ENCODE results near the gene PPAN. TPM values are rescaled to one million over a fixed set of nuclear protein-coding genes. Genes with fewer than 3 reads are reported as not detected.
A peak's percentile ranks its signal among the peaks of the same experiment; 100 is the strongest.

Gene PPAN
- polyA plus RNA-seq, 3 donors = 7.2 to 26.2 (median 7.6) TPM

DNA sequence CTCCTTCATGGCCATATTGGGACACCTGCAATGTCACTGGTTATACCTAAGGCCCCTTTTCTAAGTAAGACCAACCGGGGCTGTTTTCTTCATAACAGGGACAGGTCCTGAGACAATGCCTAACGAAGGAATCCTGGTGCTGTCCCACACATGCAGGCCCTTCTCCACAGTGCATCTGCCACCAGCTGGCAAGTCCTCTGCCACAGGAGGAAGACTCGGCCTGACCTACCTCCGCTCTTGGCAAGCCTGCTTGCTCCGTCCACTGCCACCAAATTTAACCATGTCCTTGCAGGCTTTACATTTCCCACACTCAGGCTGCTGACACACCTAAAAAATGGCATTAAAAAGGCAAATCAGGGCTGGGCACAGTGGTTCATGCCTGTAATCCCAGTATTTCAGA lies 45.4 kb downstream of the PPAN start:
- intact Hi-C loops (cut with micrococcal nuclease) = no loop called here
- peaks cover 80 to 89% of the 10 kb centered on the region in 2 donors for H3K36me3 ChIP-seq (replicated peaks in 1 of 2; ENCODE audit: control insufficient read depth in 1 of 2, insufficient read depth in 2 of 2, low read length in 2 of 2)
- DNase-seq = no peak
- Mint-ChIP-seq H3K4me1 (no peaks in the 10 kb centered on the region), H3K27ac (peak overlapping the region in 4 of 7 donors; percentile 9 to 52 (median 42)), H3K27me3 (ENCODE audit: low read depth in 3 of 3) (no peaks in the 10 kb centered on the region), H3K9me3 (no peaks in the 10 kb centered on the region), H3K4me3 (no peak overlapping the region), H3K36me3 (peaks cover 78 to 99% of the 10 kb centered on the region in 2 donors)
- H3K9me3 ChIP-seq (replicated peaks in 1 of 2; ENCODE audit: control insufficient read depth in 1 of 2, insufficient read depth in 1 of 2, low read length in 2 of 2) = no peaks in the 10 kb centered on the region
- peak overlapping the region in 1 of 2 donors; percentile 22 for H3K27ac ChIP-seq (ENCODE audit: low read depth in 1 of 2, low read length in 2 of 2)
- H3K27me3 ChIP-seq (ENCODE audit: control insufficient read depth in 2 of 2, insufficient read depth in 2 of 2, low read length in 2 of 2) = no peaks in the 10 kb centered on the region
- no peak overlapping the region for H3K4me3 ChIP-seq (replicated peaks in 1 of 3; ENCODE audit: low read depth in 2 of 3, low read length in 3 of 3)
- TF ChIP-seq, protein P1, sequence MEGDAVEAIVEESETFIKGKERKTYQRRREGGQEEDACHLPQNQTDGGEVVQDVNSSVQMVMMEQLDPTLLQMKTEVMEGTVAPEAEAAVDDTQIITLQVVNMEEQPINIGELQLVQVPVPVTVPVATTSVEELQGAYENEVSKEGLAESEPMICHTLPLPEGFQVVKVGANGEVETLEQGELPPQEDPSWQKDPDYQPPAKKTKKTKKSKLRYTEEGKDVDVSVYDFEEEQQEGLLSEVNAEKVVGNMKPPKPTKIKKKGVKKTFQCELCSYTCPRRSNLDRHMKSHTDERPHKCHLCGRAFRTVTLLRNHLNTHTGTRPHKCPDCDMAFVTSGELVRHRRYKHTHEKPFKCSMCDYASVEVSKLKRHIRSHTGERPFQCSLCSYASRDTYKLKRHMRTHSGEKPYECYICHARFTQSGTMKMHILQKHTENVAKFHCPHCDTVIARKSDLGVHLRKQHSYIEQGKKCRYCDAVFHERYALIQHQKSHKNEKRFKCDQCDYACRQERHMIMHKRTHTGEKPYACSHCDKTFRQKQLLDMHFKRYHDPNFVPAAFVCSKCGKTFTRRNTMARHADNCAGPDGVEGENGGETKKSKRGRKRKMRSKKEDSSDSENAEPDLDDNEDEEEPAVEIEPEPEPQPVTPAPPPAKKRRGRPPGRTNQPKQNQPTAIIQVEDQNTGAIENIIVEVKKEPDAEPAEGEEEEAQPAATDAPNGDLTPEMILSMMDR (IDR thresholded peaks at IDR 0.05) = no peak
- H3K79me2 ChIP-seq (ENCODE audit: insufficient read depth, low read length) = peaks cover 4% of the 10 kb centered on the region
- H3K4me1 ChIP-seq (ENCODE audit: control insufficient read depth in 1 of 2, insufficient read depth in 2 of 2, low read length in 2 of 2) = no peaks in the 10 kb centered on the region
- 93% methylated on average over 5 of the region's 5 CpGs for WGBS (ENCODE audit: insufficient coverage)
- H2AFZ ChIP-seq (ENCODE audit: insufficient read depth, low read depth, low read length, poor library complexity, severe bottlenecking) = no peak overlapping the region
- no peak overlapping the region for H3K9ac ChIP-seq (ENCODE audit: insufficient read depth, low read length, poor library complexity, severe bottlenecking)
- no peaks in the 10 kb centered on the region for H4K20me1 ChIP-seq (ENCODE audit: insufficient read depth, low read length)
- H3K4me2 ChIP-seq (replicated peaks; ENCODE audit: extremely low read depth, low read length, poor library complexity, severe bottlenecking) = no peak overlapping the region

- WGBS (ENCODE audit: insufficient coverage) = 100% methylated on average over 1 of the region's 3 CpGs
- Histone ChIP-seq H3K9me3 (replicated peaks in 1 of 2; ENCODE audit: control insufficient read depth in 1 of 2, insufficient read depth in 1 of 2, low read length in 2 of 2) (no peaks in the 10 kb centered on the region), H2AFZ (ENCODE audit: insufficient read depth, low read depth, low read length, poor library complexity, severe bottlenecking) (no peak overlapping the region), H3K9ac (ENCODE audit: insufficient read depth, low read length, poor library complexity, severe bottlenecking) (no peak overlapping the region), H3K4me3 (replicated peaks in 1 of 3; ENCODE audit: low read depth in 2 of 3, low read length in 3 of 3) (no peak overlapping the region), H3K27me3 (ENCODE audit: control insufficient read depth in 2 of 2, insufficient read depth in 2 of 2, low read length in 2 of 2) (no peaks in the 10 kb centered on the region), H3K79me2 (ENCODE audit: insufficient read depth, low read length) (no peaks in the 10 kb centered on the region), H4K20me1 (ENCODE audit: insufficient read depth, low read length) (no peaks in the 10 kb centered on the region), H3K4me2 (replicated peaks; ENCODE audit: extremely low read depth, low read length, poor library complexity, severe bottlenecking) (no peak overlapping the region), H3K4me1 (ENCODE audit: control insufficient read depth in 1 of 2, insufficient read depth in 2 of 2, low read length in 2 of 2) (no peaks in the 10 kb centered on the region), H3K27ac (ENCODE audit: low read depth in 1 of 2, low read length in 2 of 2) (no peak overlapping the region), H3K36me3 (replicated peaks in 1 of 2; ENCODE audit: control insufficient read depth in 1 of 2, insufficient read depth in 2 of 2, low read length in 2 of 2) (peaks cover 79 to 90% of the 10 kb centered on the region in 2 donors)
- no peak overlapping the region for H3K4me3 Mint-ChIP-seq
- no peaks in the 10 kb centered on the region for H3K4me1 Mint-ChIP-seq
- intact Hi-C loops (cut with micrococcal nuclease) = no loop called here
- H3K36me3 Mint-ChIP-seq = peaks cover 79 to 99% of the 10 kb centered on the region in 2 donors
- peak overlapping the region in 4 of 7 donors; percentile 32 to 53 (median 42) for H3K27ac Mint-ChIP-seq
- no peaks in the 10 kb centered on the region for H3K9me3 Mint-ChIP-seq
- no peak for DNase-seq
- TF ChIP-seq, protein P1 (IDR thresholded peaks at IDR 0.05) = no peak
- H3K27me3 Mint-ChIP-seq (ENCODE audit: low read depth in 3 of 3) = no peaks in the 10 kb centered on the region
Observed at GRCh38 chr19:10152100-10152499, 45.9 kb downstream of the PPAN start.
